H9 (cell line): ENCODE results near the gene MAP2. TPM values are rescaled to one million over a fixed set of nuclear protein-coding genes. Genes with fewer than 3 reads are reported as not detected.

Experiments
- DNase-seq: peaks from one replicate; pipeline ENCODE4 v3.0.0-alpha.2; 2017
- H2AFZ ChIP-seq: one replicate; pipeline ENCODE4 v1.6.1; 2013; ENCODE audit warnings: mild to moderate bottlenecking, low read length, control low read depth, moderate library complexity
- H2AK5ac ChIP-seq: 2 replicates; pipeline ENCODE4 v1.6.1; 2013; ENCODE audit warnings: low read length, control low read depth, mixed read lengths; ENCODE audit not compliant: insufficient read length
- H2BK120ac ChIP-seq: one replicate; pipeline ENCODE4 v1.6.1; 2013; ENCODE audit warnings: low read depth, mild to moderate bottlenecking, low read length, control low read depth, inconsistent platforms; ENCODE audit not compliant: poor library complexity, severe bottlenecking
- H2BK12ac ChIP-seq: 2 replicates; pipeline ENCODE4 v1.6.1; 2013; ENCODE audit warnings: low read length, control low read depth, mixed read lengths, low read depth; ENCODE audit not compliant: insufficient read length
- H2BK15ac ChIP-seq: 2 replicates; pipeline ENCODE4 v1.6.1; 2013; ENCODE audit warnings: low read depth, low read length, control low read depth
- H2BK20ac ChIP-seq: one replicate; pipeline ENCODE4 v1.6.1; 2013; ENCODE audit warnings: low read depth, mild to moderate bottlenecking, low read length, control low read depth, inconsistent platforms; ENCODE audit not compliant: poor library complexity, severe bottlenecking
- H2BK5ac ChIP-seq: 2 replicates; pipeline ENCODE4 v1.6.1; 2013; ENCODE audit warnings: low read length, control low read depth, mixed read lengths; ENCODE audit not compliant: insufficient read length
- H3K14ac ChIP-seq: 2 replicates; pipeline ENCODE4 v1.6.1; 2013; ENCODE audit warnings: low read length, control low read depth; ENCODE audit not compliant: insufficient read depth
- H3K18ac ChIP-seq: 2 replicates; pipeline ENCODE4 v1.6.1; 2013; ENCODE audit warnings: low read depth, mild to moderate bottlenecking, mixed read lengths, low read length, control low read depth; ENCODE audit not compliant: insufficient read length
- H3K23ac ChIP-seq: 2 replicates; pipeline ENCODE4 v1.6.1; 2013; ENCODE audit warnings: low read length, control low read depth, mixed read lengths, low read depth; ENCODE audit not compliant: insufficient read length
- H3K23me2 ChIP-seq: 2 replicates; pipeline ENCODE4 v1.6.1; 2013; ENCODE audit warnings: low read depth, mild to moderate bottlenecking, mixed read lengths, low read length, control low read depth; ENCODE audit not compliant: insufficient read length, poor library complexity, severe bottlenecking
- H3K27ac ChIP-seq: 2 replicates; pipeline ENCODE4 v1.5.1; 2013; ENCODE audit warnings: low read length, control low read depth, mixed read lengths, low read depth; ENCODE audit not compliant: insufficient read length
- H3K27me3 ChIP-seq: 2 replicates; pipeline ENCODE4 v1.6.1; 2013; ENCODE audit warnings: low read length, control low read depth, inconsistent platforms; ENCODE audit not compliant: insufficient read depth
- H3K4ac ChIP-seq: 2 replicates; pipeline ENCODE4 v1.6.1; 2013; ENCODE audit warnings: low read depth, mild to moderate bottlenecking, control low read depth, inconsistent platforms, low read length, moderate library complexity
- H3K4me1 ChIP-seq: 2 replicates; pipeline ENCODE4 v1.6.1; 2013; ENCODE audit warnings: low read length, control low read depth, inconsistent platforms; ENCODE audit not compliant: insufficient read depth
- H3K4me2 ChIP-seq: 2 replicates; pipeline ENCODE4 v1.6.1; 2013; ENCODE audit warnings: low read length, control low read depth, mixed read lengths; ENCODE audit not compliant: insufficient read length, insufficient read depth
- H3K56ac ChIP-seq: 2 replicates; pipeline ENCODE4 v1.6.1; 2013; ENCODE audit warnings: low read depth, mild to moderate bottlenecking, mixed read lengths, low read length, control low read depth; ENCODE audit not compliant: insufficient read length
- H3K79me1 ChIP-seq: 2 replicates; pipeline ENCODE4 v1.6.1; 2013; ENCODE audit warnings: low read depth, mild to moderate bottlenecking, moderate library complexity, low read length, control low read depth, inconsistent platforms; ENCODE audit not compliant: insufficient read depth, poor library complexity, severe bottlenecking
- H3K79me2 ChIP-seq: 2 replicates; pipeline ENCODE4 v1.6.1; 2013; ENCODE audit warnings: low read length, control low read depth, inconsistent platforms; ENCODE audit not compliant: insufficient read depth
- H3K9ac ChIP-seq: 2 replicates; pipeline ENCODE4 v1.6.1; 2013; ENCODE audit warnings: low read length, control low read depth, mixed read lengths; ENCODE audit not compliant: insufficient read length; ENCODE audit errors: extremely low read depth
- H3K9me3 ChIP-seq: one replicate; pipeline ENCODE4 v1.6.1; 2013; ENCODE audit warnings: low read depth, low read length, inconsistent platforms; ENCODE audit not compliant: control insufficient read depth
- H3T11ph ChIP-seq: one replicate; pipeline ENCODE4 v1.6.1; 2013; ENCODE audit warnings: mild to moderate bottlenecking, low read length, control low read depth, inconsistent platforms
- H4K20me1 ChIP-seq: one replicate; pipeline ENCODE4 v1.6.1; 2013; ENCODE audit not compliant: control insufficient read depth, insufficient read length, insufficient read depth
- H4K5ac ChIP-seq: 2 replicates; pipeline ENCODE4 v1.6.1; 2013; ENCODE audit warnings: low read depth, mild to moderate bottlenecking, mixed read lengths, low read length, control low read depth; ENCODE audit not compliant: insufficient read length
- H4K8ac ChIP-seq: replicated peaks from 2 replicates; pipeline ENCODE4 v1.6.1; 2013; ENCODE audit warnings: low read length, control low read depth, mixed read lengths, low read depth; ENCODE audit not compliant: insufficient read length
- H4K91ac ChIP-seq: 2 replicates; pipeline ENCODE4 v1.6.1; 2013; ENCODE audit warnings: low read depth, mild to moderate bottlenecking, moderate library complexity, mixed read lengths, low read length, control low read depth; ENCODE audit not compliant: insufficient read length
- H3K27ac Mint-ChIP-seq, 3 experiments: 2 replicates in 2 of 3; 3 replicates in 1 of 3; pipeline ENCODE4 v1.8.0; 2020 to 2021; ENCODE audit warnings: mixed read lengths in 3 of 3, mild to moderate bottlenecking in 1 of 3, moderate library complexity in 1 of 3
- H3K27me3 Mint-ChIP-seq: 2 replicates; pipeline ENCODE4 v1.8.0; 2021; ENCODE audit warnings: low read depth, mild to moderate bottlenecking, moderate library complexity, mixed read lengths
- H3K36me3 Mint-ChIP-seq, 3 experiments: 2 replicates in 2 of 3; 3 replicates in 1 of 3; pipeline ENCODE4 v1.8.0; 2020 to 2021; ENCODE audit warnings: low read depth in 3 of 3, mixed read lengths in 3 of 3; ENCODE audit not compliant: insufficient read depth in 1 of 3
- H3K4me1 Mint-ChIP-seq, 2 experiments: 2 replicates each; pipeline ENCODE4 v1.8.0; 2020; ENCODE audit warnings: mixed read lengths in 2 of 2
- H3K4me3 Mint-ChIP-seq, 2 experiments: 2 replicates in 1 of 2; 3 replicates in 1 of 2; pipeline ENCODE4 v1.8.0; 2020 to 2021; ENCODE audit warnings: mild to moderate bottlenecking in 2 of 2, mixed read lengths in 2 of 2, moderate library complexity in 1 of 2
- H3K9me3 Mint-ChIP-seq, 2 experiments: 2 replicates in 1 of 2; 3 replicates in 1 of 2; pipeline ENCODE4 v1.8.0; 2020; ENCODE audit warnings: mild to moderate bottlenecking in 2 of 2, mixed read lengths in 2 of 2, moderate library complexity in 1 of 2
- CTCF ChIP-seq: fragments of 200-600 bp; sonication (generic); conservative IDR thresholded peaks from 3 replicates; pipeline ENCODE4 v1.8.0; 2021; ENCODE audit warnings: antibody characterized with exemption, mild to moderate bottlenecking
- WGBS: extraction: QIAGEN DNeasy Blood & Tissue Kit; methylation state at CpG from one replicate; pipeline ENCODE4 v1.1.7; 2013; ENCODE audit warnings: missing lambda C conversion rate, low lambda C conversion rate, mixed read lengths; ENCODE audit not compliant: insufficient read length; ENCODE audit errors: extremely low coverage; 5-methylcytosine and 5-hydroxymethylcytosine counted together
- total RNA-seq: library from RNA; stranded (reverse); gene quantifications from 2 replicates; pipeline ENCODE4 v1.2.1, GENCODE V29; 2021

MAP2 gene
- total RNA-seq, 1 experiment from 2014 or later = 0.87 TPM

GRCh38 chr2:209613649-209614305 is 189.9 kb downstream of the MAP2 start:
- no peak overlapping the region for H3K4me2 ChIP-seq
- Mint-ChIP-seq H3K27ac (peak overlapping the region; percentile 66 to 99 (median 97)), H3K9me3 (peaks cover 16 to 17% of the 10 kb centered on the region in 2 experiments)

More at GRCh38 chr2:209613649-209614305, 189.9 kb downstream of the MAP2 start:
- Histone ChIP-seq H4K5ac (no peak overlapping the region), H3T11ph (no peak overlapping the region), H3K18ac (peak overlapping the region; percentile 26), H3K4ac (no peak overlapping the region), H3K4me1 (no peaks in the 10 kb centered on the region; the same call in none of the 2 replicates), H3K23me2 (no peaks in the 10 kb centered on the region), H3K9me3 (peaks cover 4% of the 10 kb centered on the region), H2AK5ac (no peak overlapping the region), H3K23ac (no peak overlapping the region), H3K14ac (no peak overlapping the region), H2BK12ac (no peak overlapping the region), H2BK120ac (no peak overlapping the region), H3K56ac (no peak overlapping the region), H2BK20ac (no peak overlapping the region), H3K27me3 (no peaks in the 10 kb centered on the region), H3K27ac (peak overlapping the region; percentile 27), H2BK5ac (no peak overlapping the region), H4K8ac (no peak overlapping the region), H3K9ac (no peak overlapping the region), H3K79me2 (no peaks in the 10 kb centered on the region), H2BK15ac (no peak overlapping the region), H3K79me1 (no peaks in the 10 kb centered on the region), H4K91ac (no peak overlapping the region), H2AFZ (no peak overlapping the region), H4K20me1 (no peaks in the 10 kb centered on the region)
- H3K27me3 Mint-ChIP-seq = peaks cover 15% of the 10 kb centered on the region
- H3K4me1 Mint-ChIP-seq = peaks cover 39 to 54% of the 10 kb centered on the region in 2 experiments
- TF ChIP-seq CTCF = no peak
- H3K36me3 Mint-ChIP-seq = peaks cover 13 to 19% (median 13%) of the 10 kb centered on the region in 3 experiments; a peak in 6 of 7 replicates
- H3K4me3 Mint-ChIP-seq = peak overlapping the region; percentile 14 to 65; a peak in 4 of 5 replicates
- WGBS = no CpG with 5 or more reads among the region's 5 CpGs
- DNase-seq = no peak
